Measurements from ENCODE around the gene MYBBP1A.

Gene MYBBP1A

GRCh38 chr17:4497101-4497824 is 57.9 kb downstream of the MYBBP1A start:
- no peak for TF ChIP-seq CTCF (IDR thresholded peaks at IDR 0.05; ENCODE audit: low read depth, low read length)
- DNase-seq (ENCODE audit: low read depth in 2 of 2) = peak in 1 of 2 donors; percentile 18
- H3K4me3 ChIP-seq (replicated peaks in 1 of 2; ENCODE audit: low read depth in 2 of 2, low read length in 2 of 2) = no peak overlapping the region

- peak; percentile 30 to 39 for DNase-seq (ENCODE audit: low read depth in 2 of 2)
- H3K4me3 ChIP-seq (replicated peaks in 1 of 2; ENCODE audit: low read depth in 2 of 2, low read length in 2 of 2) = no peak overlapping the region
- no peak for TF ChIP-seq CTCF (IDR thresholded peaks at IDR 0.05; ENCODE audit: low read depth, low read length)
Observed at GRCh38 chr17:4492721-4493561, 62.2 kb downstream of the MYBBP1A start.

- no peak for DNase-seq (ENCODE audit: low read depth in 2 of 2)
- TF ChIP-seq CTCF (IDR thresholded peaks at IDR 0.05; ENCODE audit: low read depth, low read length) = no peak
- no peak overlapping the region for H3K4me3 ChIP-seq (replicated peaks in 1 of 2; ENCODE audit: low read depth in 2 of 2, low read length in 2 of 2)
Observed at GRCh38 chr17:4490637-4491061, 64.5 kb downstream of the MYBBP1A start.

- DNase-seq (ENCODE audit: low read depth in 2 of 2) = no peak
- no peak overlapping the region for H3K4me3 ChIP-seq (replicated peaks in 1 of 2; ENCODE audit: low read depth in 2 of 2, low read length in 2 of 2)
Observed at GRCh38 chr17:4490109-4490591, 65.0 kb downstream of the MYBBP1A start.

GRCh38 chr17:4488989-4489595 is 66.1 kb downstream of the MYBBP1A start:
- no peak for TF ChIP-seq CTCF (IDR thresholded peaks at IDR 0.05; ENCODE audit: low read depth, low read length)
- no peak overlapping the region for H3K4me3 ChIP-seq (replicated peaks in 1 of 2; ENCODE audit: low read depth in 2 of 2, low read length in 2 of 2)
- DNase-seq (ENCODE audit: low read depth in 2 of 2) = no peak

More at GRCh38 chr17:4490109-4490591, 65.0 kb downstream of the MYBBP1A start:
- TF ChIP-seq CTCF (IDR thresholded peaks at IDR 0.05; ENCODE audit: low read depth, low read length) = no peak

All from cardiac fibroblast (primary cell).